ENCODE results near the gene TMTC1. TPM values are rescaled to one million over a fixed set of nuclear protein-coding genes. Genes with fewer than 3 reads are reported as not detected.

TMTC1 gene
- total RNA-seq, 1 experiment from 2014 or later = 109 TPM

DNA sequence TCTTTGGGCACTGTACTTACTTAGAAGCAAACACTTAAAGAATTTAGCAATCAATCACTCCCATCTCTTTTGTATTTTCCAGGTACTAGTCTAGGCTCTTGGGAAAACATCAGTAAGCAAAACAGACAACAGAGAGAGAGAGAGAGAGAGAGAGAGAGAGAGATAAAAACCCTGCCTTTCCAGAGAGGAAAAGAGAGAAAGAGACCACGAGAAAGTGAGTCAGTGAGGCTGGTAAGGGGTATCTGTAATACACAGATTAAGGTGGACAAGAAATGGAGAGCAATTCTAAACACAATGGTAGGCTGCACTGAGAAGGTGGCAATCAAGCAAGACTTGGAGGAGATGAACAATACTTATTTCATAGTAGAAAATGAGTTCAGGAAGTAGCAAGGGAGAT lies 166.3 kb downstream of the TMTC1 start:
- H3K4me1 Mint-ChIP-seq (ENCODE audit: insufficient read depth, unreplicated experiment) = peaks cover 32% of the 10 kb centered on the region
- no peak for DNase-seq (ENCODE audit: unreplicated experiment)
- BruUV-seq (replicated peaks) = TSS peak; percentile 44
- H3K9me3 Mint-ChIP-seq (ENCODE audit: unreplicated experiment) = no peaks in the 10 kb centered on the region
- H3K27me3 Mint-ChIP-seq (ENCODE audit: insufficient read depth, unreplicated experiment) = no peaks in the 10 kb centered on the region
- intact Hi-C loops (cut with micrococcal nuclease) = loop anchor here (10.0 kb wide), 1 partner anchor 667 kb away; no protein-coding TSS in a partner anchor
- CTCF ChIA-PET = no interaction called here
- H3K4me3 Mint-ChIP-seq (ENCODE audit: unreplicated experiment) = peak overlapping the region; percentile 10
- POLR2A ChIA-PET = interaction anchor here (0.6 kb wide), 1 partner anchor 911 kb away, joined by 4 read pairs; no protein-coding TSS in a partner anchor
- TF ChIP-seq, protein P1, sequence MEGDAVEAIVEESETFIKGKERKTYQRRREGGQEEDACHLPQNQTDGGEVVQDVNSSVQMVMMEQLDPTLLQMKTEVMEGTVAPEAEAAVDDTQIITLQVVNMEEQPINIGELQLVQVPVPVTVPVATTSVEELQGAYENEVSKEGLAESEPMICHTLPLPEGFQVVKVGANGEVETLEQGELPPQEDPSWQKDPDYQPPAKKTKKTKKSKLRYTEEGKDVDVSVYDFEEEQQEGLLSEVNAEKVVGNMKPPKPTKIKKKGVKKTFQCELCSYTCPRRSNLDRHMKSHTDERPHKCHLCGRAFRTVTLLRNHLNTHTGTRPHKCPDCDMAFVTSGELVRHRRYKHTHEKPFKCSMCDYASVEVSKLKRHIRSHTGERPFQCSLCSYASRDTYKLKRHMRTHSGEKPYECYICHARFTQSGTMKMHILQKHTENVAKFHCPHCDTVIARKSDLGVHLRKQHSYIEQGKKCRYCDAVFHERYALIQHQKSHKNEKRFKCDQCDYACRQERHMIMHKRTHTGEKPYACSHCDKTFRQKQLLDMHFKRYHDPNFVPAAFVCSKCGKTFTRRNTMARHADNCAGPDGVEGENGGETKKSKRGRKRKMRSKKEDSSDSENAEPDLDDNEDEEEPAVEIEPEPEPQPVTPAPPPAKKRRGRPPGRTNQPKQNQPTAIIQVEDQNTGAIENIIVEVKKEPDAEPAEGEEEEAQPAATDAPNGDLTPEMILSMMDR (IDR thresholded peaks at IDR 0.05; ENCODE audit: unreplicated experiment) = no peak
- H3K36me3 Mint-ChIP-seq (ENCODE audit: insufficient read depth, unreplicated experiment) = peaks cover 90% of the 10 kb centered on the region
- peak overlapping the region; percentile 94 for H3K27ac Mint-ChIP-seq (ENCODE audit: low read depth, unreplicated experiment)

DNA sequence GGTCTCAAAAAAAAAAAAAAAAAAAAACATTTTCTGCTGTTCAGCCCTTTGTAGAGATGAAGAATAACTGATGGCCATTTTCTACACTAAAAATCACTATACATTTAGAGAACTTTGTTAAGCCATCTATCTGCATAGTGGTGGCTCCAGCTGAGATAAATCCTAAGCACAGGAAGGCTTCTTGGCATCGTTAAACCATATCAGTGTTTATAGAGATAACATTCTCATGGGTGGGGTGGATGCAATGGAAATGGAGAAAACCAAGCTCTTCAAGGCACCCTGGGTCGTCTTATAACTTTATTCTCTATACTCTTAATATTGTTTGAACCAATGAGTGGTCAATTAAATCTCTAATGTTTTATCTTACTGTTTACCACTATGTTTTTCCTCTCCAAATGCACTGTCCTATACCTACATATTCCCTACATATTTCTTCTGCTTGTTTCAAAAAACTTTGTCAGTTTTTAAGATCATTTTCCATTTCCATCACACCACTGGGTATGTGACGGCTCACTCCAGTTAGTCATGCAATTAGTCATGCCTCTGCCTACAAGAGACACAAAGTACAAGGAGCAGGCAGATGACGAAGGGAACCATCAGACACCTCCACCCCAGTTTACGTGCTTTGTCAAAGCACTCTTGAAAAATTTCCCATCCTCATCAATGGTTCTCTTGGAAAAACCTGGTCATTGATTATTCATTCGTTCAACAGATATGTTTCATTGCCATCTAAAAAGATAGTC lies 166.9 kb downstream of the TMTC1 start:
- intact Hi-C loops (cut with micrococcal nuclease) = loop anchor here (10.0 kb wide), 1 partner anchor 668 kb away; no protein-coding TSS in a partner anchor
- CTCF ChIA-PET = no interaction called here
- peak; percentile 85 for DNase-seq (ENCODE audit: unreplicated experiment)
- Mint-ChIP-seq H3K4me1 (ENCODE audit: insufficient read depth, unreplicated experiment) (peaks cover 32% of the 10 kb centered on the region), H3K27me3 (ENCODE audit: insufficient read depth, unreplicated experiment) (no peaks in the 10 kb centered on the region), H3K27ac (ENCODE audit: low read depth, unreplicated experiment) (peak overlapping the region; percentile 94), H3K4me3 (ENCODE audit: unreplicated experiment) (peak overlapping the region; percentile 10), H3K9me3 (ENCODE audit: unreplicated experiment) (no peaks in the 10 kb centered on the region), H3K36me3 (ENCODE audit: insufficient read depth, unreplicated experiment) (peaks cover 88% of the 10 kb centered on the region)
- BruUV-seq (replicated peaks) = no TSS peak
- TF ChIP-seq, protein P1 (IDR thresholded peaks at IDR 0.05; ENCODE audit: unreplicated experiment) = no peak
- POLR2A ChIA-PET = interaction anchor here (0.6 kb wide), 2 partner anchors 911 to 1276 kb away, joined by 4 read pairs; no protein-coding TSS in a partner anchor

DNA sequence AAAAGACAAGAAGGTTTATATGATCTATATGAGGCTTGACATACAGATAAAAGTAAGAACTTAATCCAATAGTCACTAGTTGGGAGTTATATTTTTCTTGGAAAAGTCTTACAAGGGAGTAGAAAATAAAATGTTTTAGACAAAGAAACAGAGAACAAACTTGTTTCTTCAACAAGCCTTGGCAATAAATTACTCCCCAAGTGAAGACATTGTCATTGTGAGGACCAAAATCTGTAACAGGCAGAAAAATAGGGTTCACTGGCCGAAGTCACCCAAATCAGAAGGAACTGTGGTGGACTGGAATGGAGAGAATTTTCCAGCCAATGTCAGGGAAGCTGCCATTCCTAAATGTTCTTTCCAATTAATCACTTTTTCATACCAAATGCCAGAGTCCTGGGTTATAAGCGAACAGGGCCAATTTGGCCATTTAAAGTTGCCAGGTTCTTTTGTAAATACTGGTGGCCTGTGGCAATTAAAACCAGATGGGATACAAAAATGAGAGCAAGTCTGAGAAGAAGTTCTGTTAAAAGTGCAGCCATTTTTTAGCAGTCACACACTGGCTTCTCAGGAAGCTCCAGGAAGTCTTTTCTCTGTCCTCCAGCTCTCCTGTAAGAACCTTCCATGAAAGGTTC lies 168.9 kb downstream of the TMTC1 start:
- Mint-ChIP-seq H3K9me3 (ENCODE audit: unreplicated experiment) (no peaks in the 10 kb centered on the region), H3K36me3 (ENCODE audit: insufficient read depth, unreplicated experiment) (peaks cover 83% of the 10 kb centered on the region), H3K4me1 (ENCODE audit: insufficient read depth, unreplicated experiment) (peaks cover 32% of the 10 kb centered on the region), H3K27ac (ENCODE audit: low read depth, unreplicated experiment) (peak overlapping the region; percentile 89), H3K27me3 (ENCODE audit: insufficient read depth, unreplicated experiment) (no peaks in the 10 kb centered on the region), H3K4me3 (ENCODE audit: unreplicated experiment) (no peak overlapping the region)
- POLR2A ChIA-PET = interaction anchor here (1.0 kb wide), 1 partner anchor 19 kb away, joined by 3 read pairs; no protein-coding TSS in a partner anchor
- no peak for DNase-seq (ENCODE audit: unreplicated experiment)
- TF ChIP-seq, protein P1 (IDR thresholded peaks at IDR 0.05; ENCODE audit: unreplicated experiment) = no peak
- no TSS peak for BruUV-seq (replicated peaks)
- CTCF ChIA-PET = no interaction called here
- intact Hi-C loops (cut with micrococcal nuclease) = loop anchor here (10.0 kb wide), 1 partner anchor 670 kb away; no protein-coding TSS in a partner anchor

DNA sequence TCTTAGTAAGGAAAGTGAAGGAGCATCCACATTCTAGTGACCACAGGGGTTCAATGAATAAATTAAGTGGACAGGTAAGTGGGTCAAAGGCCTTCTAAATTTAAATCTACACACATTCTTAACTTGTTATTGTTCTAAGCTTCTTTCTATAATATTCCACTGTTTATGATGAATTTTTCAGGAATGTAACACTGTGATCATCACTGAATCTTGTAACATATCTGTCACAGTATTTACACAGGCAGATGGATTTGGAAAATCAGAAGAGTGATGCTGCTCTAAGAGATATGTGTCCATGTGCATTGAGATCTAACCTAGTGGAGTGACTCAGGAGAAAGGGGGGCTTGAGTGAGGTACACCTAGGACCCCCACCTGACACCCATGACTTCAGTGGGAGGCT lies 170.8 kb downstream of the TMTC1 start:
- H3K27me3 Mint-ChIP-seq (ENCODE audit: insufficient read depth, unreplicated experiment) = no peaks in the 10 kb centered on the region
- H3K4me1 Mint-ChIP-seq (ENCODE audit: insufficient read depth, unreplicated experiment) = peaks cover 25% of the 10 kb centered on the region
- BruUV-seq (replicated peaks) = no TSS peak
- TF ChIP-seq, protein P1 (IDR thresholded peaks at IDR 0.05; ENCODE audit: unreplicated experiment) = no peak
- no peak for DNase-seq (ENCODE audit: unreplicated experiment)
- no peak overlapping the region for H3K4me3 Mint-ChIP-seq (ENCODE audit: unreplicated experiment)
- H3K9me3 Mint-ChIP-seq (ENCODE audit: unreplicated experiment) = no peaks in the 10 kb centered on the region
- peaks cover 82% of the 10 kb centered on the region for H3K36me3 Mint-ChIP-seq (ENCODE audit: insufficient read depth, unreplicated experiment)
- ChIA-PET CTCF (no interaction called here), POLR2A (no interaction called here)
- intact Hi-C loops (cut with micrococcal nuclease) = loop anchor here (10.0 kb wide), 1 partner anchor 672 kb away; no protein-coding TSS in a partner anchor
- H3K27ac Mint-ChIP-seq (ENCODE audit: low read depth, unreplicated experiment) = peak overlapping the region; percentile 54

All from MCF 10A (cell line).